Measurements from ENCODE around the gene CCR5. TPM values are rescaled to one million over a fixed set of nuclear protein-coding genes. Genes with fewer than 3 reads are reported as not detected.

Gene CCR5
- polyA plus RNA-seq, 3 donors, result 1.2 to 3.6 (median 3.1) TPM

DNA sequence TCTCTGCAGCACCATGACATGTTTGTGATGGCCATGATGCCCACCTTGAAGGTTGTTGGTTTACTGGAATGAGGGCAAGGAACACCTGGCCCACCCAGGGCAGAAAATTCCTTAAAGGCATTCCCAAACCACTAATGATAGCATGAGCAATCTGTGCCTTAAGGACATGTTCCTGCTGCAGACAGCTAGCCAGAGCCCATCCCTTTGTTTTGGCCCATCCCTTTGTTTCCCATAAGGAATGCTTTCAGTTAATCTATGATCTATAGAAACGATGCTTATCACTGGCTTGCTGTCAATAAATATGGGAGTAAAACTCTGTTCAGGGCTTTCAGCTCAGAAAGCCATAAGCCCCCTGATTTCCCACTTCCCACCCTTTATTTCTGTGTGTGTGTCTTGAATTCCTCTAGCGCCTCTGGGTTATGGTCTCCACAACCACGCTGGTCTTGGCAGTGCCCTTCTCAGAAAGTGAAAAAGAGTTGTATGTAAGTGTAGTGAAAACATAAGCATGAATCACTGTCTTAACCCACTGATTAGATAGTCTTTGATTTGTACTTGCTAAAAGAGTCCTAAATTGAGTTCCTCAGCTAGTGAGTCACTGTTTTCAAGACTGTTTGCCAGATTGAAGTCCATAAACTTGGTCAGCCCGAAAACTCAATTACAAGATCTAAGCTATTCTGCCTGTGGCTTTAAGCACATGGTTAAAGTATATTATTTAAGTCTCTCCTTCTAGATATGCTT, 35.8 kb upstream of the CCR5 start:
- no peak overlapping the region for H3K9ac ChIP-seq (ENCODE audit: insufficient read depth, low read length, poor library complexity, severe bottlenecking)
- Mint-ChIP-seq H3K4me1 (peaks cover 34% of the 10 kb centered on the region), H3K9me3 (peaks cover 17 to 24% (median 21%) of the 10 kb centered on the region in 7 donors), H3K4me3 (no peak overlapping the region), H3K27ac (no peak overlapping the region), H3K36me3 (peaks cover 6 to 21% of the 10 kb centered on the region in 2 donors), H3K27me3 (ENCODE audit: low read depth in 3 of 3) (peaks cover 1 to 2% (median 2%) of the 10 kb centered on the region in 3 donors)
- intact Hi-C loops (cut with micrococcal nuclease), result no loop called here
- TF ChIP-seq CTCF (IDR thresholded peaks at IDR 0.05), result no peak
- DNase-seq, result no peak
- no peak overlapping the region for H3K4me2 ChIP-seq (replicated peaks; ENCODE audit: extremely low read depth, low read length, poor library complexity, severe bottlenecking)
- peaks cover 0 to 12% of the 10 kb centered on the region in 2 donors for H3K36me3 ChIP-seq (replicated peaks in 1 of 2; ENCODE audit: control insufficient read depth in 1 of 2, insufficient read depth in 2 of 2, low read length in 2 of 2)
- no peaks in the 10 kb centered on the region for H3K27me3 ChIP-seq (ENCODE audit: control insufficient read depth in 2 of 2, insufficient read depth in 2 of 2, low read length in 2 of 2)
- H3K27ac ChIP-seq (ENCODE audit: low read depth in 1 of 2, low read length in 2 of 2), result no peak overlapping the region
- H3K79me2 ChIP-seq (ENCODE audit: insufficient read depth, low read length), result no peaks in the 10 kb centered on the region
- no peaks in the 10 kb centered on the region for H4K20me1 ChIP-seq (ENCODE audit: insufficient read depth, low read length)
- no peak overlapping the region for H3K4me3 ChIP-seq (replicated peaks in 1 of 3; ENCODE audit: low read depth in 2 of 3, low read length in 3 of 3)
- peaks cover 16 to 27% of the 10 kb centered on the region in 2 donors for H3K4me1 ChIP-seq (ENCODE audit: control insufficient read depth in 1 of 2, insufficient read depth in 2 of 2, low read length in 2 of 2)
- no peak overlapping the region for H2AFZ ChIP-seq (ENCODE audit: insufficient read depth, low read depth, low read length, poor library complexity, severe bottlenecking)
- WGBS (ENCODE audit: insufficient coverage), result no CpG with 5 or more reads among the region's 4 CpGs
- peaks cover 18 to 20% of the 10 kb centered on the region in 2 donors for H3K9me3 ChIP-seq (replicated peaks in 1 of 2; ENCODE audit: control insufficient read depth in 1 of 2, insufficient read depth in 1 of 2, low read length in 2 of 2)

- no CpG with 5 or more reads among the region's 3 CpGs for WGBS (ENCODE audit: insufficient coverage)
- Histone ChIP-seq H3K4me1 (ENCODE audit: control insufficient read depth in 1 of 2, insufficient read depth in 2 of 2, low read length in 2 of 2) (peaks cover 16 to 27% of the 10 kb centered on the region in 2 donors), H3K79me2 (ENCODE audit: insufficient read depth, low read length) (no peaks in the 10 kb centered on the region), H3K9me3 (replicated peaks in 1 of 2; ENCODE audit: control insufficient read depth in 1 of 2, insufficient read depth in 1 of 2, low read length in 2 of 2) (peaks cover 19 to 23% of the 10 kb centered on the region in 2 donors), H3K27ac (ENCODE audit: low read depth in 1 of 2, low read length in 2 of 2) (no peak overlapping the region), H2AFZ (ENCODE audit: insufficient read depth, low read depth, low read length, poor library complexity, severe bottlenecking) (no peak overlapping the region), H3K9ac (ENCODE audit: insufficient read depth, low read length, poor library complexity, severe bottlenecking) (no peak overlapping the region), H3K36me3 (replicated peaks in 1 of 2; ENCODE audit: control insufficient read depth in 1 of 2, insufficient read depth in 2 of 2, low read length in 2 of 2) (peaks cover 0 to 12% of the 10 kb centered on the region in 2 donors), H3K4me2 (replicated peaks; ENCODE audit: extremely low read depth, low read length, poor library complexity, severe bottlenecking) (no peak overlapping the region), H4K20me1 (ENCODE audit: insufficient read depth, low read length) (no peaks in the 10 kb centered on the region), H3K4me3 (replicated peaks in 1 of 3; ENCODE audit: low read depth in 2 of 3, low read length in 3 of 3) (no peak overlapping the region), H3K27me3 (ENCODE audit: control insufficient read depth in 2 of 2, insufficient read depth in 2 of 2, low read length in 2 of 2) (no peaks in the 10 kb centered on the region)
- no peak for DNase-seq
- Mint-ChIP-seq H3K4me1 (peaks cover 34% of the 10 kb centered on the region), H3K36me3 (peaks cover 6 to 22% of the 10 kb centered on the region in 2 donors), H3K27ac (no peak overlapping the region), H3K9me3 (peaks cover 19 to 26% (median 23%) of the 10 kb centered on the region in 7 donors), H3K4me3 (no peak overlapping the region), H3K27me3 (ENCODE audit: low read depth in 3 of 3) (peaks cover 1 to 2% (median 2%) of the 10 kb centered on the region in 3 donors)
- intact Hi-C loops (cut with micrococcal nuclease), result no loop called here
- no peak for TF ChIP-seq CTCF (IDR thresholded peaks at IDR 0.05)
Observed at GRCh38 chr3:46335541-46335940, 35.2 kb upstream of the CCR5 start.

Measured in CD14-positive monocyte (primary cell).